Epithelial cell of esophagus (primary cell): ENCODE data around the gene NR2C2AP.

Source experiments
- DNase-seq: peaks from one replicate; pipeline ENCODE4 v3.0.0; 2010; ENCODE audit warnings: low read depth
- H3K4me3 ChIP-seq: 2 replicates; pipeline ENCODE4 v1.5.1; 2011; ENCODE audit warnings: mild to moderate bottlenecking, low read length, control low read depth
- CTCF ChIP-seq: IDR thresholded peaks from 2 replicates; pipeline ENCODE4 v1.5.1; 2011; ENCODE audit warnings: low read depth, mild to moderate bottlenecking, low read length, control low read depth, inconsistent platforms; ENCODE audit not compliant: insufficient read depth; ENCODE audit errors: missing control alignments

Gene NR2C2AP

GRCh38 chr19:19159534-19159933, 43.7 kb downstream of the NR2C2AP start:
- H3K4me3 ChIP-seq, result no peak overlapping the region
- DNase-seq, result no peak
- TF ChIP-seq CTCF, result no peak

- H3K4me3 ChIP-seq, result no peak overlapping the region
- TF ChIP-seq CTCF, result no peak
- DNase-seq, result no peak
These were observed 45.4 kb downstream of the NR2C2AP start for GRCh38 chr19:19157808-19158207.

GRCh38 chr19:19155495-19156219, 47.6 kb downstream of the NR2C2AP start:
- no peak for DNase-seq
- no peak overlapping the region for H3K4me3 ChIP-seq
- TF ChIP-seq CTCF, result no peak

- DNase-seq, result no peak
- no peak overlapping the region for H3K4me3 ChIP-seq
- TF ChIP-seq CTCF, result no peak
These were observed 48.3 kb downstream of the NR2C2AP start for GRCh38 chr19:19154768-19155494.

- no peak for DNase-seq
- no peak for TF ChIP-seq CTCF
- no peak overlapping the region for H3K4me3 ChIP-seq
These were observed 50.4 kb downstream of the NR2C2AP start for GRCh38 chr19:19152668-19153384.

GRCh38 chr19:19151418-19151817, 51.8 kb downstream of the NR2C2AP start:
- no peak for TF ChIP-seq CTCF
- DNase-seq, result no peak
- H3K4me3 ChIP-seq, result no peak overlapping the region
